CD14-positive monocyte (primary cell): Measurements from ENCODE around the gene HBA1. TPM values are rescaled to one million over a fixed set of nuclear protein-coding genes. Genes with fewer than 3 reads are reported as not detected.

Experiments used
- DNase-seq, 3 donors: peaks; one replicate each; pipeline ENCODE4 v3.0.0-alpha.2; 2011 to 2022
- H2AFZ ChIP-seq: 2 replicates; pipeline ENCODE4 v1.6.0; 2012; ENCODE audit warnings: mild to moderate bottlenecking, low read depth, low read length, inconsistent platforms; ENCODE audit not compliant: insufficient read depth, poor library complexity, severe bottlenecking
- H3K27ac ChIP-seq, 2 donors: 1 replicate in 1 of 2; 2 replicates in 1 of 2; pipeline ENCODE4 v1.5.1; 2012 to 2013; ENCODE audit warnings: low read length in 2 of 2, control low read depth in 1 of 2, inconsistent platforms in 1 of 2, low read depth in 1 of 2, mild to moderate bottlenecking in 1 of 2
- H3K27me3 ChIP-seq, 2 donors: one replicate each; pipeline versions ENCODE4 v1.6.0 to v1.6.1; 2011 to 2013; ENCODE audit warnings: low read length in 2 of 2; ENCODE audit not compliant: control insufficient read depth in 2 of 2, insufficient read depth in 2 of 2
- H3K36me3 ChIP-seq, 2 donors: replicated peaks in 1 of 2; 1 replicate in 1 of 2; 2 replicates in 1 of 2; pipeline versions ENCODE4 v1.5.1 to v1.6.1; 2012 to 2013; ENCODE audit warnings: low read length in 2 of 2, control low read depth in 1 of 2, inconsistent platforms in 1 of 2, mild to moderate bottlenecking in 1 of 2; ENCODE audit not compliant: insufficient read depth in 2 of 2, control insufficient read depth in 1 of 2
- H3K4me1 ChIP-seq, 2 donors: 1 replicate in 1 of 2; 2 replicates in 1 of 2; pipeline versions ENCODE4 v1.5.1 to v1.6.1; 2012 to 2013; ENCODE audit warnings: low read length in 2 of 2, control low read depth in 1 of 2, inconsistent platforms in 1 of 2, mild to moderate bottlenecking in 1 of 2, moderate library complexity in 1 of 2; ENCODE audit not compliant: insufficient read depth in 2 of 2, control insufficient read depth in 1 of 2
- H3K4me2 ChIP-seq: replicated peaks from 2 replicates; pipeline ENCODE3; 2012; ENCODE audit warnings: low read length, moderate library complexity, mild to moderate bottlenecking; ENCODE audit not compliant: poor library complexity, severe bottlenecking; ENCODE audit errors: extremely low read depth
- H3K4me3 ChIP-seq, 3 experiments: fragments of 200-600 bp in 1 of 3; sonication (generic) in 1 of 3; replicated peaks in 1 of 3; 1 replicate in 2 of 3; 2 replicates in 1 of 3; pipeline ENCODE4 v1.5.1; 2011 to 2013; ENCODE audit warnings: low read length in 3 of 3, mild to moderate bottlenecking in 3 of 3, control low read depth in 2 of 3, low read depth in 2 of 3, inconsistent platforms in 1 of 3, moderate library complexity in 1 of 3
- H3K79me2 ChIP-seq: 2 replicates; pipeline ENCODE4 v1.6.0; 2012; ENCODE audit warnings: mild to moderate bottlenecking, control low read depth, inconsistent platforms, low read length, moderate library complexity; ENCODE audit not compliant: insufficient read depth
- H3K9ac ChIP-seq: 2 replicates; pipeline ENCODE4 v1.6.0; 2017; ENCODE audit warnings: low read length, mild to moderate bottlenecking; ENCODE audit not compliant: insufficient read depth, poor library complexity, severe bottlenecking
- H3K9me3 ChIP-seq, 2 donors: replicated peaks in 1 of 2; 1 replicate in 1 of 2; 2 replicates in 1 of 2; pipeline versions ENCODE4 v1.5.1 to v1.6.1; 2012 to 2013; ENCODE audit warnings: low read length in 2 of 2, control low read depth in 1 of 2; ENCODE audit not compliant: control insufficient read depth in 1 of 2, insufficient read depth in 1 of 2
- H4K20me1 ChIP-seq: 2 replicates; pipeline ENCODE4 v1.6.0; 2012; ENCODE audit warnings: mild to moderate bottlenecking, low read length, control low read depth, moderate library complexity; ENCODE audit not compliant: insufficient read depth
- H3K27ac Mint-ChIP-seq, 7 donors: one replicate each; pipeline ENCODE4 v1.8.0; 2020; ENCODE audit warnings: mild to moderate bottlenecking in 7 of 7, mixed read lengths in 7 of 7, moderate library complexity in 6 of 7, inconsistent platforms in 2 of 7
- H3K27me3 Mint-ChIP-seq, 3 donors: one replicate each; pipeline ENCODE4 v1.8.0; 2021 to 2022; ENCODE audit warnings: low read depth in 3 of 3, mild to moderate bottlenecking in 3 of 3, mixed read lengths in 3 of 3, moderate library complexity in 3 of 3, inconsistent platforms in 1 of 3
- H3K36me3 Mint-ChIP-seq, 2 donors: one replicate each; pipeline ENCODE4 v1.8.0; 2020; ENCODE audit warnings: mixed read lengths in 2 of 2, inconsistent platforms in 1 of 2, mild to moderate bottlenecking in 1 of 2
- H3K4me1 Mint-ChIP-seq: one replicate; pipeline ENCODE4 v1.8.0; 2020; ENCODE audit warnings: mild to moderate bottlenecking, mixed read lengths
- H3K4me3 Mint-ChIP-seq, 2 donors: one replicate each; pipeline ENCODE4 v1.8.0; 2020; ENCODE audit warnings: mild to moderate bottlenecking in 2 of 2, mixed read lengths in 2 of 2, moderate library complexity in 1 of 2
- H3K9me3 Mint-ChIP-seq, 7 donors: one replicate each; pipeline ENCODE4 v1.8.0; 2020 to 2022; ENCODE audit warnings: mixed read lengths in 7 of 7, mild to moderate bottlenecking in 6 of 7, moderate library complexity in 6 of 7, inconsistent platforms in 2 of 7
- WGBS: methylation state at CpG from one replicate; pipeline ENCODE4 v1.1.5; 2013; ENCODE audit warnings: missing lambda C conversion rate; ENCODE audit not compliant: insufficient coverage; 5-methylcytosine and 5-hydroxymethylcytosine counted together
- intact Hi-C, 2 donors: fragments of 100-400 bp; cut with micrococcal nuclease; formaldehyde crosslinking; loops; one replicate each; pipeline versions ENCODE4 v1.15.0 to v1.15.1; 2023
- polyA plus RNA-seq, 3 donors: library from polyadenylated mRNA; depleted of rRNA in 1 of 3; unstranded in 2 of 3; stranded (reverse) in 1 of 3; fragments of 300-500 nt in 2 of 3; fragments of >200 nt in 1 of 3; fragmentation: Illumina TruSeq in 2 of 3; gene quantifications; 1 replicate in 2 of 3; 2 replicates in 1 of 3; pipeline ENCODE4 v1.2.3, GENCODE V29; 2012 to 2021
- TF ChIP-seq, protein P1 (sequence below): fragments of 200-600 bp; IDR thresholded peaks from one replicate; pipeline ENCODE4 v1.8.0; 2022; ENCODE audit warnings: antibody characterized with exemption, mild to moderate bottlenecking

Gene HBA1
- polyA plus RNA-seq, 3 donors = 0.31 to 23.8 (median 22.9) TPM

DNA sequence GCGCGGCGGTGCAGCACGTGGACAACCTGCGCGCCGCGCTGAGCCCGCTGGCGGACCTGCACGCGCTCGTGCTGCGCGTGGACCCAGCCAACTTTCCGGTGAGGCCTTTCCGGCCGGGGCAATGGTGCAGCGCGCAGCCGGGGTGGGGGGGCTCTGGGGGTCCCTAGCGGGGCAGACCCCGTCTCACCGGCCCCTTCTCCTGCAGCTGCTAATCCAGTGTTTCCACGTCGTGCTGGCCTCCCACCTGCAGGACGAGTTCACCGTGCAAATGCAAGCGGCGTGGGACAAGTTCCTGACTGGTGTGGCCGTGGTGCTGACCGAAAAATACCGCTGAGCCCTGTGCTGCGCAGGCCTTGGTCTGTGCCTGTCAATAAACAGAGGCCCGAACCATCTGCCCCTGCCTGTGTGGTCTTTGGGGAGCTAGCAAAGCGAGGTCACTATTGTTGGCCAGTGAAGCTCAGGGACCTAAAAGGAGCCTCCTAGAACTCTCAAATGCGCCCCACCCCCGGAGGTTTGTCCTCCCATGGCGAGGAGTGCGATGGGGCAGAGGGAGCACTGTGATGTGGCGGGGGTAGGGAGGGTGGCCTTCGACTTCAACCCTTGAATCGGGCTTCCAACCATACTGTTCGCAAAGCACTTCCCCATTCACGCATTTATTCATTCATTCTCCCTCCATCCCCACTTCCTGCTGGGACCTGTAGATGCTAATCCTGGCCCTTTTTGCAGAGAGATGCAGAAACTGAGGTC is 9.9 kb upstream of the HBA1 start:
- Histone ChIP-seq H2AFZ (no peak overlapping the region), H3K79me2 (no peaks in the 10 kb centered on the region), H3K9me3 (peaks cover 0 to 21% of the 10 kb centered on the region in 2 donors), H3K4me2 (no peak overlapping the region), H3K9ac (no peak overlapping the region), H3K4me3 (no peak overlapping the region), H3K27ac (no peak overlapping the region), H3K36me3 (no peaks in the 10 kb centered on the region), H3K27me3 (peaks cover 37 to 69% of the 10 kb centered on the region in 2 donors), H4K20me1 (no peaks in the 10 kb centered on the region), H3K4me1 (peaks cover 8 to 16% of the 10 kb centered on the region in 2 donors)
- Mint-ChIP-seq H3K27me3 (peaks cover 72 to 85% (median 78%) of the 10 kb centered on the region in 3 donors), H3K4me3 (peak overlapping the region in 1 of 2 donors; percentile 79), H3K4me1 (peaks cover 10% of the 10 kb centered on the region), H3K36me3 (no peaks in the 10 kb centered on the region), H3K27ac (no peak overlapping the region), H3K9me3 (peaks cover 0 to 11% (median 6%) of the 10 kb centered on the region in 7 donors)
- TF ChIP-seq, protein P1, sequence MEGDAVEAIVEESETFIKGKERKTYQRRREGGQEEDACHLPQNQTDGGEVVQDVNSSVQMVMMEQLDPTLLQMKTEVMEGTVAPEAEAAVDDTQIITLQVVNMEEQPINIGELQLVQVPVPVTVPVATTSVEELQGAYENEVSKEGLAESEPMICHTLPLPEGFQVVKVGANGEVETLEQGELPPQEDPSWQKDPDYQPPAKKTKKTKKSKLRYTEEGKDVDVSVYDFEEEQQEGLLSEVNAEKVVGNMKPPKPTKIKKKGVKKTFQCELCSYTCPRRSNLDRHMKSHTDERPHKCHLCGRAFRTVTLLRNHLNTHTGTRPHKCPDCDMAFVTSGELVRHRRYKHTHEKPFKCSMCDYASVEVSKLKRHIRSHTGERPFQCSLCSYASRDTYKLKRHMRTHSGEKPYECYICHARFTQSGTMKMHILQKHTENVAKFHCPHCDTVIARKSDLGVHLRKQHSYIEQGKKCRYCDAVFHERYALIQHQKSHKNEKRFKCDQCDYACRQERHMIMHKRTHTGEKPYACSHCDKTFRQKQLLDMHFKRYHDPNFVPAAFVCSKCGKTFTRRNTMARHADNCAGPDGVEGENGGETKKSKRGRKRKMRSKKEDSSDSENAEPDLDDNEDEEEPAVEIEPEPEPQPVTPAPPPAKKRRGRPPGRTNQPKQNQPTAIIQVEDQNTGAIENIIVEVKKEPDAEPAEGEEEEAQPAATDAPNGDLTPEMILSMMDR = no peak
- 4% methylated on average over 38 of the region's 45 CpGs for WGBS
- no peak for DNase-seq
- intact Hi-C loops = no loop called here

DNA sequence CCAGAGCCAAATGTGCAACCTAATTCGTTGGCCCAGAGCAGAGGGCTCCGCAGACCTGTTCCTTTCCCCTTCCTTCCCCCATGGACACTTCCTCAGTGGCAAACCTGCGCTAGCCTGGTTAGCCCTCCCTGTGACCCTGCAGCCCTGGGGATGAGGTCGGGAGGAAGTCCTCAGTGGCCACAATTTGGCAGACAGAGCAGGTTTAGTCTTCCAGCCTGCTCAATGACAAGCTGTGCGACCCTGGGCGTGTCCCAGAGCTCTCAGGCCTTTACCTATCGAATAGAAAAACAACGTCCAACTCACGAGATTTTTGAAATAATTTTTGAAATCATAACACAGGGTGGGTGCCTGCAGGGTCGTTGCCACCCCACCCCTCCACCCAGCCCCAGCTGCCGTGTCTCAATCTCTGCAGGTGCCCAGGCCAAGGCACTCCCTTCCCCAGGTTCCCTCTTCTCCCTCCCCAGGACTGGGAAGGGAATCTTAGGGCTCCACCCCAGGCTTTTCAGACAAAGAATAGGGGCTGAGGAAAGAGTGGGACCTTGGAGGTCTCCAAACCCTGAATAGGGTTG is 9.3 kb upstream of the HBA1 start:
- H3K9ac ChIP-seq = no peak overlapping the region

More for the DNA sequence above, 9.3 kb upstream of the HBA1 start:
- Histone ChIP-seq H3K4me3 (no peak overlapping the region), H3K27me3 (peaks cover 39 to 71% of the 10 kb centered on the region in 2 donors), H4K20me1 (no peaks in the 10 kb centered on the region), H2AFZ (no peak overlapping the region), H3K4me2 (no peak overlapping the region), H3K36me3 (no peaks in the 10 kb centered on the region), H3K4me1 (peaks cover 8 to 16% of the 10 kb centered on the region in 2 donors), H3K9me3 (peaks cover 0 to 21% of the 10 kb centered on the region in 2 donors), H3K79me2 (no peaks in the 10 kb centered on the region), H3K27ac (no peak overlapping the region)
- DNase-seq = no peak
- no peak overlapping the region for H3K27ac Mint-ChIP-seq
- TF ChIP-seq, protein P1 = no peak
- 24% methylated on average over 11 of the region's 11 CpGs for WGBS
- H3K36me3 Mint-ChIP-seq = no peaks in the 10 kb centered on the region
- peaks cover 75 to 85% (median 78%) of the 10 kb centered on the region in 3 donors for H3K27me3 Mint-ChIP-seq
- intact Hi-C loops = no loop called here
- H3K9me3 Mint-ChIP-seq = peaks cover 0 to 14% (median 6%) of the 10 kb centered on the region in 7 donors
- peaks cover 10% of the 10 kb centered on the region for H3K4me1 Mint-ChIP-seq
- H3K4me3 Mint-ChIP-seq = peak overlapping the region in 1 of 2 donors; percentile 79
